GM12878 (cell line): Measurements from ENCODE around the gene BCL10. TPM values are rescaled to one million over a fixed set of nuclear protein-coding genes. Genes with fewer than 3 reads are reported as not detected.

Experiments
- CREM ChIP-seq: IDR thresholded peaks from 2 replicates; pipeline ENCODE4 v1.6.1; 2014; ENCODE audit warnings: antibody characterized with exemption, low read depth
- E2F4 ChIP-seq: IDR thresholded peaks from 2 replicates; pipeline ENCODE4 v1.6.1; 2012; ENCODE audit warnings: low read depth, low read length, improper control_type of control experiment
- GATAD2B ChIP-seq: fragments of 450-650 bp; conservative IDR thresholded peaks from 2 replicates; pipeline ENCODE4 v1.6.1; 2017; ENCODE audit warnings: low read depth, mild to moderate bottlenecking, moderate library complexity
- HCFC1 ChIP-seq: fragments of 150-350 bp; IDR thresholded peaks from 2 replicates; pipeline ENCODE4 v1.6.1; 2014; ENCODE audit warnings: low read length
- KAT2A ChIP-seq: conservative IDR thresholded peaks from 2 replicates; pipeline ENCODE4 v1.6.1; 2011; ENCODE audit warnings: low read depth, low read length; ENCODE audit not compliant: control insufficient read depth
- KDM1A ChIP-seq: fragments of 200-600 bp; sonication (generic); IDR thresholded peaks from 2 replicates; pipeline ENCODE4 v1.6.1; 2016; ENCODE audit warnings: borderline replicate concordance
- MXI1 ChIP-seq: fragments of 150-350 bp; IDR thresholded peaks from 2 replicates; pipeline ENCODE4 v1.6.1; 2011; ENCODE audit warnings: low read depth, mild to moderate bottlenecking, inconsistent platforms, low read length, improper control_type of control experiment
- NFYA ChIP-seq: IDR thresholded peaks from 2 replicates; pipeline ENCODE4 v1.6.1; 2011; ENCODE audit warnings: low read depth, mild to moderate bottlenecking, low read length, improper control_type of control experiment, borderline replicate concordance
- PAX8 ChIP-seq: fragments of 450-650 bp; IDR thresholded peaks from 2 replicates; pipeline ENCODE4 v1.6.1; 2017; ENCODE audit warnings: mild to moderate bottlenecking, moderate library complexity
- PKNOX1 ChIP-seq: fragments of 450-650 bp; IDR thresholded peaks from 2 replicates; pipeline ENCODE4 v1.6.1; 2016; ENCODE audit warnings: mild to moderate bottlenecking
- POLR2AphosphoS2 ChIP-seq: IDR thresholded peaks from 2 replicates; pipeline ENCODE4 v1.6.1; 2011; ENCODE audit warnings: low read depth, mild to moderate bottlenecking, low read length, improper control_type of control experiment, moderate library complexity
- REST ChIP-seq: IDR thresholded peaks from 2 replicates; pipeline ENCODE4 v1.6.1; 2012; ENCODE audit warnings: mild to moderate bottlenecking, low read depth, low read length
- RUNX3 ChIP-seq: IDR thresholded peaks from 2 replicates; pipeline ENCODE4 v1.6.1; 2012; ENCODE audit warnings: low read length, inconsistent platforms
- SKIL ChIP-seq: fragments of 450-650 bp; IDR thresholded peaks from 2 replicates; pipeline ENCODE4 v1.6.1; 2017; ENCODE audit warnings: mild to moderate bottlenecking, low read depth, inconsistent platforms; ENCODE audit not compliant: poor library complexity, severe bottlenecking
- SREBF1 ChIP-seq: IDR thresholded peaks from 2 replicates; pipeline ENCODE4 v1.6.1; 2012; ENCODE audit warnings: mild to moderate bottlenecking, low read length
- STAT3 ChIP-seq: IDR thresholded peaks from 2 replicates; pipeline ENCODE4 v1.6.1; 2011; ENCODE audit warnings: low read depth, low read length, improper control_type of control experiment
- WRNIP1 ChIP-seq: IDR thresholded peaks from 2 replicates; pipeline ENCODE4 v1.6.1; 2011; ENCODE audit warnings: low read depth, low read length, improper control_type of control experiment, borderline replicate concordance
- ZBTB4 ChIP-seq: fragments of 450-650 bp; formaldehyde crosslinking; IDR thresholded peaks from 2 replicates; pipeline ENCODE4 v1.4.0; 2022; ENCODE audit warnings: mild to moderate bottlenecking, moderate library complexity
- ZNF207 ChIP-seq: fragments of 450-650 bp; IDR thresholded peaks from 2 replicates; pipeline ENCODE4 v1.6.1; 2014; ENCODE audit warnings: antibody characterized with exemption, mild to moderate bottlenecking, borderline replicate concordance
- polyA plus RNA-seq, 11 experiments: library from polyadenylated mRNA; depleted of rRNA in 4 of 11; unstranded in 6 of 11; stranded (reverse) in 5 of 11; fragments of >200 nt; fragmentation: Nextera tagmentation in 4 of 11; fragmentation: Illumina TruSeq in 1 of 11; extraction: Ambion mirVana in 4 of 11; extraction: Trizol in 1 of 11; gene quantifications; 1 replicate in 1 of 11; 2 replicates in 10 of 11; pipeline versions ENCODE4 v1.2.1 to v1.2.3, GENCODE V29; 2011 to 2016; ENCODE audit warnings: inconsistent platforms in 2 of 11, missing spikeins in 2 of 11, low read depth in 1 of 11
- total RNA-seq, 4 experiments: library from RNA; depleted of rRNA in 3 of 4; stranded (reverse); fragments of >200 nt in 3 of 4; fragmentation: Illumina TruSeq in 1 of 4; extraction: Trizol in 1 of 4; gene quantifications; 2 replicates each; pipeline versions ENCODE4 v1.2.1 to v1.2.3, GENCODE V29; 2013 to 2021

The BCL10 gene
- total and polyA plus RNA-seq, 10 of the 15 experiments (the other 5 are each of a cell fraction or from before 2014, with no cell fraction given) = 10.6 to 35.2 (median 19.5) TPM

- no peak for TF ChIP-seq KAT2A
- TF ChIP-seq PKNOX1 = peak; percentile 69
- peak; percentile 44 for TF ChIP-seq HCFC1
- TF ChIP-seq WRNIP1 = no peak
- TF ChIP-seq NFYA = no peak
- peak; percentile 76; the same call in 1 of the 2 replicates for TF ChIP-seq POLR2AphosphoS2
- TF ChIP-seq MXI1 = no peak
- TF ChIP-seq SKIL = no peak
- no peak for TF ChIP-seq STAT3
- TF ChIP-seq RUNX3 = peak; percentile 25; the same call in 1 of the 2 replicates
- TF ChIP-seq CREM = peak; percentile 71
- TF ChIP-seq E2F4 = no peak
- no peak for TF ChIP-seq ZBTB4 (CRISPR knock-in tag)
- no peak for TF ChIP-seq KDM1A
- TF ChIP-seq SREBF1 = no peak
- TF ChIP-seq ZNF207 = no peak
- no peak for TF ChIP-seq PAX8
- no peak for TF ChIP-seq REST
- TF ChIP-seq GATAD2B = no peak; the same call in 1 of the 2 replicates
Measured at GRCh38 chr1:85259118-85259911, 17.1 kb downstream of the BCL10 start, which contains the start of gene C1orf52 (continued).
